ENCODE results near the gene UNC13B. TPM values are rescaled to one million over a fixed set of nuclear protein-coding genes. Genes with fewer than 3 reads are reported as not detected.
A peak's percentile ranks its signal among the peaks of the same experiment; 100 is the strongest.

The UNC13B gene
- 39.9 TPM for total RNA-seq (ENCODE audit: unreplicated experiment)
- long read RNA-seq, partial matches to known transcripts = 6 of 7 reads
- long read RNA-seq, other reads (novel, unspliced or antisense) = 1 of 7 reads

GRCh38 chr9:35161713-35162604 is at the start of gene UNC13B:
TSS of gene UNC13B (plus strand) at chr9:35162009. CDS start at chr9:35162284, 275 bp downstream.
- peaks cover 3% of the 10 kb centered on the region for H3K27me3 Mint-ChIP-seq (ENCODE audit: unreplicated experiment)
- no peaks in the 10 kb centered on the region for H3K9me3 Mint-ChIP-seq (ENCODE audit: unreplicated experiment)
- peak within 1 kb of the TSS; percentile 98 for H3K4me3 Mint-ChIP-seq (ENCODE audit: unreplicated experiment)
- no peaks in the 10 kb centered on the region for H3K36me3 Mint-ChIP-seq (ENCODE audit: low read depth, unreplicated experiment)
- no peak for TF ChIP-seq CTCF (IDR thresholded peaks at IDR 0.05; ENCODE audit: unreplicated experiment)
- peaks cover 23% of the 10 kb centered on the region for H3K4me1 Mint-ChIP-seq (ENCODE audit: unreplicated experiment)
- H3K27ac Mint-ChIP-seq (ENCODE audit: unreplicated experiment) = peak within 1 kb of the TSS; percentile 87
- DNase-seq (ENCODE audit: low spot score) = peak; percentile 96

GRCh38 chr9:35112257-35113020 is 49.4 kb upstream of the UNC13B start:
- TF ChIP-seq CTCF (IDR thresholded peaks at IDR 0.05; ENCODE audit: unreplicated experiment) = no peak
- peaks cover 19% of the 10 kb centered on the region for H3K36me3 Mint-ChIP-seq (ENCODE audit: low read depth, unreplicated experiment)
- H3K4me3 Mint-ChIP-seq (ENCODE audit: unreplicated experiment) = peak overlapping the region; percentile 87
- peaks cover 32% of the 10 kb centered on the region for H3K4me1 Mint-ChIP-seq (ENCODE audit: unreplicated experiment)
- DNase-seq (ENCODE audit: low spot score) = no peak
- H3K9me3 Mint-ChIP-seq (ENCODE audit: unreplicated experiment) = no peaks in the 10 kb centered on the region
- peaks cover 13% of the 10 kb centered on the region for H3K27me3 Mint-ChIP-seq (ENCODE audit: unreplicated experiment)
- peak overlapping the region; percentile 89 for H3K27ac Mint-ChIP-seq (ENCODE audit: unreplicated experiment)

GRCh38 chr9:35114113-35114839 is 47.5 kb upstream of the UNC13B start:
- peaks cover 32% of the 10 kb centered on the region for H3K4me1 Mint-ChIP-seq (ENCODE audit: unreplicated experiment)
- peaks cover 13% of the 10 kb centered on the region for H3K27me3 Mint-ChIP-seq (ENCODE audit: unreplicated experiment)
- peak overlapping the region; percentile 98 for H3K27ac Mint-ChIP-seq (ENCODE audit: unreplicated experiment)
- H3K4me3 Mint-ChIP-seq (ENCODE audit: unreplicated experiment) = peak overlapping the region; percentile 99
- peaks cover 19% of the 10 kb centered on the region for H3K36me3 Mint-ChIP-seq (ENCODE audit: low read depth, unreplicated experiment)
- H3K9me3 Mint-ChIP-seq (ENCODE audit: unreplicated experiment) = no peaks in the 10 kb centered on the region
- peak; percentile 80 for DNase-seq (ENCODE audit: low spot score)
- TF ChIP-seq CTCF (IDR thresholded peaks at IDR 0.05; ENCODE audit: unreplicated experiment) = no peak

GRCh38 chr9:35114840-35115628 is 46.8 kb upstream of the UNC13B start:
- Mint-ChIP-seq H3K4me3 (ENCODE audit: unreplicated experiment) (peak overlapping the region; percentile 99), H3K27ac (ENCODE audit: unreplicated experiment) (peak overlapping the region; percentile 98), H3K4me1 (ENCODE audit: unreplicated experiment) (peaks cover 30% of the 10 kb centered on the region), H3K36me3 (ENCODE audit: low read depth, unreplicated experiment) (peaks cover 19% of the 10 kb centered on the region), H3K9me3 (ENCODE audit: unreplicated experiment) (no peaks in the 10 kb centered on the region), H3K27me3 (ENCODE audit: unreplicated experiment) (peaks cover 13% of the 10 kb centered on the region)
- DNase-seq (ENCODE audit: low spot score) = peak; percentile 59
- TF ChIP-seq CTCF (IDR thresholded peaks at IDR 0.05; ENCODE audit: unreplicated experiment) = no peak

Data from endothelial cell (in vitro differentiated cells).